CD4-positive, alpha-beta T cell (primary cell): ENCODE measurements around the gene PAX6. TPM values are rescaled to one million over a fixed set of nuclear protein-coding genes. Genes with fewer than 3 reads are reported as not detected.

Source experiments
- ATAC-seq: fragments of 200-7000 bp; cut with Tn5 transposase; one replicate; pipeline ENCODE4 v1.10.0; 2022; ENCODE audit warnings: mild to moderate bottlenecking; ENCODE audit not compliant: poor library complexity
- CTCF ChIA-PET: fragments of 350-600 bp; sonication (Branson Sonifier 250); formaldehyde crosslinking; loops from one replicate; lab custom pipeline; 2021; ENCODE audit warnings: antibody characterized with exemption, inconsistent platforms; lab: Charles Lee
- POLR2A ChIA-PET: fragments of 350-600 bp; sonication (Branson Sonifier 250); formaldehyde crosslinking; loops from one replicate; lab custom pipeline; 2021; ENCODE audit warnings: antibody characterized with exemption, inconsistent platforms; lab: Charles Lee
- DNase-seq, 14 experiments: peaks; one replicate each; pipeline ENCODE4 v3.0.0-alpha.2; 2013 to 2020; ENCODE audit warnings: mixed read lengths in 2 of 14
- H3K27ac ChIP-seq, 2 donors: one replicate each; pipeline versions ENCODE4 v1.5.1 to v1.7.0; 2013; ENCODE audit warnings: low read length in 2 of 2, low read depth in 1 of 2, mild to moderate bottlenecking in 1 of 2
- H3K27me3 ChIP-seq, 2 experiments: 1 replicate in 1 of 2; 2 replicates in 1 of 2; pipeline versions ENCODE4 v1.6.1 to v1.7.0; 2013; ENCODE audit warnings: low read length in 2 of 2, control low read depth in 1 of 2, mild to moderate bottlenecking in 1 of 2, moderate library complexity in 1 of 2; ENCODE audit not compliant: insufficient read depth in 2 of 2, control insufficient read depth in 1 of 2
- H3K36me3 ChIP-seq: one replicate; pipeline ENCODE4 v1.6.1; 2013; ENCODE audit warnings: low read length, control low read depth; ENCODE audit not compliant: insufficient read depth
- H3K4me1 ChIP-seq: one replicate; pipeline ENCODE4 v1.6.1; 2013; ENCODE audit warnings: low read length, control low read depth; ENCODE audit not compliant: insufficient read depth
- H3K4me3 ChIP-seq: one replicate; pipeline ENCODE4 v1.5.1; 2013; ENCODE audit warnings: mild to moderate bottlenecking, low read length, moderate library complexity
- H3K9me3 ChIP-seq, 2 experiments: 1 replicate in 1 of 2; 2 replicates in 1 of 2; pipeline versions ENCODE4 v1.6.1 to v1.7.0; 2013; ENCODE audit warnings: low read length in 2 of 2, mild to moderate bottlenecking in 2 of 2, control low read depth in 1 of 2, moderate library complexity in 1 of 2; ENCODE audit not compliant: control insufficient read depth in 1 of 2, insufficient read depth in 1 of 2
- H3K27ac Mint-ChIP-seq: one replicate; pipeline ENCODE4 v1.8.0; 2020; ENCODE audit warnings: mixed read lengths
- H3K27me3 Mint-ChIP-seq: one replicate; pipeline ENCODE4 v1.8.0; 2021; ENCODE audit warnings: mixed read lengths
- H3K36me3 Mint-ChIP-seq: one replicate; pipeline ENCODE4 v1.8.0; 2021; ENCODE audit warnings: low read depth, mixed read lengths
- H3K4me1 Mint-ChIP-seq: one replicate; pipeline ENCODE4 v1.8.0; 2021; ENCODE audit warnings: low read depth, mixed read lengths
- H3K4me3 Mint-ChIP-seq: one replicate; pipeline ENCODE4 v1.8.0; 2020; ENCODE audit warnings: mild to moderate bottlenecking, mixed read lengths
- H3K9me3 Mint-ChIP-seq: one replicate; pipeline ENCODE4 v1.8.0; 2020; ENCODE audit warnings: mixed read lengths
- CTCF ChIP-seq: fragments of 200-600 bp; IDR thresholded peaks from one replicate; pipeline ENCODE4 v1.8.0; 2022; ENCODE audit warnings: antibody characterized with exemption, mild to moderate bottlenecking
- intact Hi-C, 2 experiments: fragments of 100-400 bp; cut with DNase I in 1 of 2; cut with micrococcal nuclease in 1 of 2; formaldehyde crosslinking; loops; one replicate each; pipeline versions ENCODE4 v1.15.1 to v1.9.0; 2023 to 2025; cut with DNase I, micrococcal nuclease
- total RNA-seq, 174 experiments: library from RNA in 2 of 174; stranded (reverse) in 2 of 174; gene quantifications; one replicate each; pipeline ENCODE4 v1.2.3 and lab custom pipeline; 2021 to 2026

PAX6 gene
- total RNA-seq, 2 experiments from 2014 or later: not detected

- Histone ChIP-seq H3K36me3 (no peaks in the 10 kb centered on the region), H3K27me3 (no peaks in the 10 kb centered on the region), H3K27ac (no peak overlapping the region), H3K4me3 (no peak overlapping the region), H3K9me3 (no peaks in the 10 kb centered on the region), H3K4me1 (no peaks in the 10 kb centered on the region)
- Mint-ChIP-seq H3K4me1 (no peaks in the 10 kb centered on the region), H3K4me3 (no peak overlapping the region), H3K27ac (no peak overlapping the region), H3K36me3 (peaks cover 30% of the 10 kb centered on the region), H3K27me3 (no peaks in the 10 kb centered on the region), H3K9me3 (no peaks in the 10 kb centered on the region)
- ChIA-PET CTCF (no interaction called here), POLR2A (no interaction called here)
- ATAC-seq (no peak), DNase-seq (no peak)
- intact Hi-C loops: no loop called here
- no peak for TF ChIP-seq CTCF
Measured at GRCh38 chr11:31779374-31779791, 31.7 kb downstream of the PAX6 start.

GRCh38 chr11:31772412-31772811, 38.7 kb downstream of the PAX6 start:
- ChIA-PET POLR2A (no interaction called here), CTCF (no interaction called here)
- Mint-ChIP-seq H3K9me3 (no peaks in the 10 kb centered on the region), H3K27me3 (no peaks in the 10 kb centered on the region), H3K4me1 (no peaks in the 10 kb centered on the region), H3K4me3 (no peak overlapping the region), H3K36me3 (peaks cover 35% of the 10 kb centered on the region), H3K27ac (no peak overlapping the region)
- no peaks in the 10 kb centered on the region for H3K27me3 ChIP-seq
- no peak for TF ChIP-seq CTCF
- ATAC-seq: no peak
- no peak overlapping the region for H3K4me3 ChIP-seq
- no peak for DNase-seq
- no peak overlapping the region for H3K27ac ChIP-seq
- H3K4me1 ChIP-seq: no peaks in the 10 kb centered on the region
- H3K9me3 ChIP-seq: no peaks in the 10 kb centered on the region
- intact Hi-C loops: no loop called here
- H3K36me3 ChIP-seq: no peaks in the 10 kb centered on the region

GRCh38 chr11:31770011-31770700, 41.0 kb downstream of the PAX6 start:
- no peak for ATAC-seq
- no peak overlapping the region for H3K27ac Mint-ChIP-seq
- DNase-seq: no peak
- H3K4me1 ChIP-seq: no peaks in the 10 kb centered on the region
- no peak overlapping the region for H3K4me3 Mint-ChIP-seq
- no peak overlapping the region for H3K27ac ChIP-seq
- ChIA-PET POLR2A (no interaction called here), CTCF (no interaction called here)
- no peaks in the 10 kb centered on the region for H3K9me3 Mint-ChIP-seq
- H3K27me3 Mint-ChIP-seq: no peaks in the 10 kb centered on the region
- TF ChIP-seq CTCF: no peak
- intact Hi-C loops: no loop called here
- H3K4me3 ChIP-seq: no peak overlapping the region
- H3K36me3 Mint-ChIP-seq: peaks cover 35% of the 10 kb centered on the region
- no peaks in the 10 kb centered on the region for H3K4me1 Mint-ChIP-seq
- H3K9me3 ChIP-seq: no peaks in the 10 kb centered on the region
- H3K36me3 ChIP-seq: no peaks in the 10 kb centered on the region
- no peaks in the 10 kb centered on the region for H3K27me3 ChIP-seq
